H9 (cell line): ENCODE measurements around the gene CES1. TPM values are rescaled to one million over a fixed set of nuclear protein-coding genes. Genes with fewer than 3 reads are reported as not detected.
"Not testable (repeated sequence)": the region's sequence is repeated elsewhere in the genome, so short reads cannot be mapped to it uniquely, and the experiment has no call there.

Experiments
- DNase-seq: peaks from one replicate; pipeline ENCODE4 v3.0.0-alpha.2; 2017
- H2AFZ ChIP-seq: one replicate; pipeline ENCODE4 v1.6.1; 2013; ENCODE audit warnings: mild to moderate bottlenecking, low read length, control low read depth, moderate library complexity
- H2AK5ac ChIP-seq: 2 replicates; pipeline ENCODE4 v1.6.1; 2013; ENCODE audit warnings: low read length, control low read depth, mixed read lengths; ENCODE audit not compliant: insufficient read length
- H2BK120ac ChIP-seq: one replicate; pipeline ENCODE4 v1.6.1; 2013; ENCODE audit warnings: low read depth, mild to moderate bottlenecking, low read length, control low read depth, inconsistent platforms; ENCODE audit not compliant: poor library complexity, severe bottlenecking
- H2BK12ac ChIP-seq: 2 replicates; pipeline ENCODE4 v1.6.1; 2013; ENCODE audit warnings: low read length, control low read depth, mixed read lengths, low read depth; ENCODE audit not compliant: insufficient read length
- H2BK15ac ChIP-seq: 2 replicates; pipeline ENCODE4 v1.6.1; 2013; ENCODE audit warnings: low read depth, low read length, control low read depth
- H2BK20ac ChIP-seq: one replicate; pipeline ENCODE4 v1.6.1; 2013; ENCODE audit warnings: low read depth, mild to moderate bottlenecking, low read length, control low read depth, inconsistent platforms; ENCODE audit not compliant: poor library complexity, severe bottlenecking
- H2BK5ac ChIP-seq: 2 replicates; pipeline ENCODE4 v1.6.1; 2013; ENCODE audit warnings: low read length, control low read depth, mixed read lengths; ENCODE audit not compliant: insufficient read length
- H3K14ac ChIP-seq: 2 replicates; pipeline ENCODE4 v1.6.1; 2013; ENCODE audit warnings: low read length, control low read depth; ENCODE audit not compliant: insufficient read depth
- H3K18ac ChIP-seq: 2 replicates; pipeline ENCODE4 v1.6.1; 2013; ENCODE audit warnings: low read depth, mild to moderate bottlenecking, mixed read lengths, low read length, control low read depth; ENCODE audit not compliant: insufficient read length
- H3K23ac ChIP-seq: 2 replicates; pipeline ENCODE4 v1.6.1; 2013; ENCODE audit warnings: low read length, control low read depth, mixed read lengths, low read depth; ENCODE audit not compliant: insufficient read length
- H3K23me2 ChIP-seq: 2 replicates; pipeline ENCODE4 v1.6.1; 2013; ENCODE audit warnings: low read depth, mild to moderate bottlenecking, mixed read lengths, low read length, control low read depth; ENCODE audit not compliant: insufficient read length, poor library complexity, severe bottlenecking
- H3K27ac ChIP-seq: 2 replicates; pipeline ENCODE4 v1.5.1; 2013; ENCODE audit warnings: low read length, control low read depth, mixed read lengths, low read depth; ENCODE audit not compliant: insufficient read length
- H3K27me3 ChIP-seq: 2 replicates; pipeline ENCODE4 v1.6.1; 2013; ENCODE audit warnings: low read length, control low read depth, inconsistent platforms; ENCODE audit not compliant: insufficient read depth
- H3K4ac ChIP-seq: 2 replicates; pipeline ENCODE4 v1.6.1; 2013; ENCODE audit warnings: low read depth, mild to moderate bottlenecking, control low read depth, inconsistent platforms, low read length, moderate library complexity
- H3K4me1 ChIP-seq: 2 replicates; pipeline ENCODE4 v1.6.1; 2013; ENCODE audit warnings: low read length, control low read depth, inconsistent platforms; ENCODE audit not compliant: insufficient read depth
- H3K4me2 ChIP-seq: 2 replicates; pipeline ENCODE4 v1.6.1; 2013; ENCODE audit warnings: low read length, control low read depth, mixed read lengths; ENCODE audit not compliant: insufficient read length, insufficient read depth
- H3K56ac ChIP-seq: 2 replicates; pipeline ENCODE4 v1.6.1; 2013; ENCODE audit warnings: low read depth, mild to moderate bottlenecking, mixed read lengths, low read length, control low read depth; ENCODE audit not compliant: insufficient read length
- H3K79me1 ChIP-seq: 2 replicates; pipeline ENCODE4 v1.6.1; 2013; ENCODE audit warnings: low read depth, mild to moderate bottlenecking, moderate library complexity, low read length, control low read depth, inconsistent platforms; ENCODE audit not compliant: insufficient read depth, poor library complexity, severe bottlenecking
- H3K79me2 ChIP-seq: 2 replicates; pipeline ENCODE4 v1.6.1; 2013; ENCODE audit warnings: low read length, control low read depth, inconsistent platforms; ENCODE audit not compliant: insufficient read depth
- H3K9ac ChIP-seq: 2 replicates; pipeline ENCODE4 v1.6.1; 2013; ENCODE audit warnings: low read length, control low read depth, mixed read lengths; ENCODE audit not compliant: insufficient read length; ENCODE audit errors: extremely low read depth
- H3K9me3 ChIP-seq: one replicate; pipeline ENCODE4 v1.6.1; 2013; ENCODE audit warnings: low read depth, low read length, inconsistent platforms; ENCODE audit not compliant: control insufficient read depth
- H3T11ph ChIP-seq: one replicate; pipeline ENCODE4 v1.6.1; 2013; ENCODE audit warnings: mild to moderate bottlenecking, low read length, control low read depth, inconsistent platforms
- H4K20me1 ChIP-seq: one replicate; pipeline ENCODE4 v1.6.1; 2013; ENCODE audit not compliant: control insufficient read depth, insufficient read length, insufficient read depth
- H4K5ac ChIP-seq: 2 replicates; pipeline ENCODE4 v1.6.1; 2013; ENCODE audit warnings: low read depth, mild to moderate bottlenecking, mixed read lengths, low read length, control low read depth; ENCODE audit not compliant: insufficient read length
- H4K8ac ChIP-seq: replicated peaks from 2 replicates; pipeline ENCODE4 v1.6.1; 2013; ENCODE audit warnings: low read length, control low read depth, mixed read lengths, low read depth; ENCODE audit not compliant: insufficient read length
- H4K91ac ChIP-seq: 2 replicates; pipeline ENCODE4 v1.6.1; 2013; ENCODE audit warnings: low read depth, mild to moderate bottlenecking, moderate library complexity, mixed read lengths, low read length, control low read depth; ENCODE audit not compliant: insufficient read length
- H3K27ac Mint-ChIP-seq, 3 experiments: 2 replicates in 2 of 3; 3 replicates in 1 of 3; pipeline ENCODE4 v1.8.0; 2020 to 2021; ENCODE audit warnings: mixed read lengths in 3 of 3, mild to moderate bottlenecking in 1 of 3, moderate library complexity in 1 of 3
- H3K27me3 Mint-ChIP-seq: 2 replicates; pipeline ENCODE4 v1.8.0; 2021; ENCODE audit warnings: low read depth, mild to moderate bottlenecking, moderate library complexity, mixed read lengths
- H3K36me3 Mint-ChIP-seq, 3 experiments: 2 replicates in 2 of 3; 3 replicates in 1 of 3; pipeline ENCODE4 v1.8.0; 2020 to 2021; ENCODE audit warnings: low read depth in 3 of 3, mixed read lengths in 3 of 3; ENCODE audit not compliant: insufficient read depth in 1 of 3
- H3K4me1 Mint-ChIP-seq, 2 experiments: 2 replicates each; pipeline ENCODE4 v1.8.0; 2020; ENCODE audit warnings: mixed read lengths in 2 of 2
- H3K4me3 Mint-ChIP-seq, 2 experiments: 2 replicates in 1 of 2; 3 replicates in 1 of 2; pipeline ENCODE4 v1.8.0; 2020 to 2021; ENCODE audit warnings: mild to moderate bottlenecking in 2 of 2, mixed read lengths in 2 of 2, moderate library complexity in 1 of 2
- H3K9me3 Mint-ChIP-seq, 2 experiments: 2 replicates in 1 of 2; 3 replicates in 1 of 2; pipeline ENCODE4 v1.8.0; 2020; ENCODE audit warnings: mild to moderate bottlenecking in 2 of 2, mixed read lengths in 2 of 2, moderate library complexity in 1 of 2
- CTCF ChIP-seq: fragments of 200-600 bp; sonication (generic); conservative IDR thresholded peaks from 3 replicates; pipeline ENCODE4 v1.8.0; 2021; ENCODE audit warnings: antibody characterized with exemption, mild to moderate bottlenecking
- WGBS: extraction: QIAGEN DNeasy Blood & Tissue Kit; methylation state at CpG from one replicate; pipeline ENCODE4 v1.1.7; 2013; ENCODE audit warnings: missing lambda C conversion rate, low lambda C conversion rate, mixed read lengths; ENCODE audit not compliant: insufficient read length; ENCODE audit errors: extremely low coverage; 5-methylcytosine and 5-hydroxymethylcytosine counted together
- total RNA-seq: library from RNA; stranded (reverse); gene quantifications from 2 replicates; pipeline ENCODE4 v1.2.1, GENCODE V29; 2021

Gene CES1
- total RNA-seq, 1 experiment from 2014 or later: not detected

- Histone ChIP-seq H4K91ac (no peak overlapping the region), H2BK5ac (no peak overlapping the region), H3T11ph (no peak overlapping the region), H3K23me2 (no peaks in the 10 kb centered on the region), H3K79me1 (no peaks in the 10 kb centered on the region), H3K56ac (no peak overlapping the region), H2AK5ac (no peak overlapping the region), H3K4me2 (no peak overlapping the region), H4K20me1 (no peaks in the 10 kb centered on the region), H3K23ac (no peak overlapping the region), H3K18ac (no peak overlapping the region), H2BK15ac (no peak overlapping the region), H3K9me3 (no peaks in the 10 kb centered on the region), H3K4ac (no peak overlapping the region), H3K4me1 (no peaks in the 10 kb centered on the region), H3K27me3 (no peaks in the 10 kb centered on the region), H2AFZ (no peak overlapping the region), H3K14ac (no peak overlapping the region), H2BK120ac (no peak overlapping the region), H3K9ac (no peak overlapping the region), H3K79me2 (no peaks in the 10 kb centered on the region), H3K27ac (no peak overlapping the region), H4K5ac (no peak overlapping the region), H4K8ac (no peak overlapping the region), H2BK20ac (no peak overlapping the region), H2BK12ac (no peak overlapping the region)
- Mint-ChIP-seq H3K36me3 (no peaks in the 10 kb centered on the region), H3K4me3 (no peak overlapping the region), H3K9me3 (no peaks in the 10 kb centered on the region), H3K27ac (no peak overlapping the region), H3K4me1 (peaks cover 5 to 11% of the 10 kb centered on the region in 2 experiments), H3K27me3 (peaks cover 17% of the 10 kb centered on the region)
- DNase-seq: no peak
- WGBS: no CpG with 5 or more reads among the region's 1 CpG
- no peak for TF ChIP-seq CTCF
Observed at GRCh38 chr16:55835581-55835980, 2.7 kb upstream of the CES1 start.

GRCh38 chr16:55835173-55835572 is 2.3 kb upstream of the CES1 start:
- H3K23me2 ChIP-seq, H2AK5ac ChIP-seq, H2BK120ac ChIP-seq, H3K56ac ChIP-seq, H3K4ac ChIP-seq, H3K79me2 ChIP-seq, H3K18ac ChIP-seq, H3K9me3 ChIP-seq, H4K91ac ChIP-seq, H3K27me3 ChIP-seq, H2AFZ ChIP-seq, H3K4me3 Mint-ChIP-seq, H3K79me1 ChIP-seq, H3K4me2 ChIP-seq, H2BK5ac ChIP-seq, H3K27ac Mint-ChIP-seq, H3K9ac ChIP-seq, H3K4me1 ChIP-seq, DNase-seq, H3K27ac ChIP-seq, H2BK20ac ChIP-seq, H3K36me3 Mint-ChIP-seq, H4K5ac ChIP-seq, H4K20me1 ChIP-seq, H3K9me3 Mint-ChIP-seq, H4K8ac ChIP-seq, H3K23ac ChIP-seq, H2BK12ac ChIP-seq, H3K14ac ChIP-seq, H2BK15ac ChIP-seq, H3T11ph ChIP-seq: not testable (repeated sequence)
- Mint-ChIP-seq H3K4me1 (peaks cover 5 to 11% of the 10 kb centered on the region in 2 experiments), H3K27me3 (peaks cover 17% of the 10 kb centered on the region)
- no CpG with 5 or more reads among the region's 3 CpGs for WGBS
